GM19238 (cell line): ENCODE measurements around the gene KRT77.

Experiments used
- DNase-seq: peaks from one replicate; pipeline ENCODE4 v3.0.0; 2011; ENCODE audit warnings: low spot score; ENCODE audit not compliant: insufficient read length

The KRT77 gene

DNA sequence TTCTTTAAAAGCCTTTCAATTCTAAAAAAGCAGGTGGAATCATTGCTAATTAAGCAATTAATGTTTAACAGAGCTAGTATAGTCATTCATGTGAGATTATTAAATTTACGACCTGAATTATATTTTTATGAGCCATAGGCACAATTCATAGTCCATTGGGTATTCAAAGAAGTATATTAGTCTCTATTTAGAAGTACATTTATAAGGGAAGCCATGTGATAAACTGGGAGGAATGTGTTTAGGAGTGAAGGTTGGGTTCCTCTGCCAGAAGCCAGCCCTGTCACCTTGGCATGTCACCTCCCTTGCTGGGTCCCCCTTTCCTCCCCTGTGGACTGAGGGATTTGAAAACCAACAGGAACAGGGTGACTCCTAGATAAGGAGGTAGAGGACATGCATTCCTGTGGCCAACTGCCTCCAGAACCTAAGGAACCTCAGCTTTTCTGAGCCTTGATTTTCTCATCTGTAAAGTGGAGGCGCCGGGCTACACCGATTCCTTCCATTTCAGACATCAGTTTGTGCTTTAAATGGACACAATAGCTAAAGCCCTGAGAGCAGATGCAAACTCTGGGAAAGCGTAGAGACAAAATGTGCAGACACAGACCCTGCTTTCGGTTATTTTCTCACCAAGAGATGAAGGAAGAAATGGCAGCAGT, 45.9 kb downstream of the KRT77 start:
- DNase-seq = no peak

DNA sequence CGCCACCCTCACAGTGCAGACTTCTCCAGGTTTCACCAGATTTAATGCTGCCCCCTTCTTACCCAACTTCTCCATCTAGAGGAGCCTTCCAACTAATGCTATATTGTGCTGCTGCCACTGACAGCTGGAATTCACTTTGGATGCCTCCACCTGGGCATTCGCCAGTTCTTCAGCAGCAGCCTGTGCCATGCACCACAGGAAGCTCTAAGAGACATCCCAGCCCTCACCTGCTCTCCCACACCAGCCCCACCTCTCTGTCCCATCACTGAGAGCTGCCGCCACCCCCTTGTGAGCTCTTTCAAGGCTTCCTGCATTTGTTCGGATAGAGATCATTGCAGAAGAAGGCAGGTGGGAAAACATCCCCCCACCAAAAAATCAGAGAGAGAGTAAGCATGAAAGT, 46.7 kb downstream of the KRT77 start:
- DNase-seq = no peak

DNA sequence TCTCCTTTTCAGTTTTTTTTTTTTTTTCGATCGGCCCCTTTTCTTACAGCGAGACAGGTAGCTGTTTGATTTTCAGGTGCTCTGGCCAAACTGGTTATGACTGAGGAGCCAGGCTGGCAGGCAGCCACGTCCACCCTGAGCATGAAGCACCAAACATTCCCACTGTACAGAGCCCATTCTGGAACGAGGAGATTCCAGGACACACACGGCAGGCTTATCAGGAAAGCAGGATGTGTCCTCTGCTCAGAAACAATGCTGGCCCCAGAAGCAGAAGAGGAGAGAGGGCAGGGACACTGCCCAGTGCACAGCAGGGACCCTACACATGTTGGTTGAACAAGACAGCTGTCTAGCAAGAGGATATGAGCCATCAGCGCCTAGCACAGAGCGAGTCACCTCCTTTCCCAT, 47.6 kb downstream of the KRT77 start:
- DNase-seq = no peak

DNA sequence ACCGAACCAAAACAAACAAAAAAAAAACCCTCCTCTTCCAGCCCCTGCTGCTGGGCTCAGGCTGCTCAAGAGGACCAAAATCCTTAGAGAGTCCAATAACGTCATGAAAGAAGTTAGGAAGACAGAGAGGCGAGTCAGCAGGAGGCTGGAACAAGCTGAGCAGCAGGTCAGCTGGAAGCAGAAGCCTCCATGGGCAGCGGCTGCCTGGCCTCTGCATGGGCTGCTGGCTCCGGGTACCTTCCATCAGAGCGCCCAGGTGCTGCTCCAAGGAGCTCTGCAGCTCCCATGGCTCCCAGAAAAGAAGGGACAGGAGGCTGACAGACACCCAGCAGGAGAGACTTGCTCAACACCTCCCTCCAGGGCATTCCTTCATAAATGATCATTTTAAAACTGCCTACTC, 48.1 kb downstream of the KRT77 start:
- no peak for DNase-seq

DNA sequence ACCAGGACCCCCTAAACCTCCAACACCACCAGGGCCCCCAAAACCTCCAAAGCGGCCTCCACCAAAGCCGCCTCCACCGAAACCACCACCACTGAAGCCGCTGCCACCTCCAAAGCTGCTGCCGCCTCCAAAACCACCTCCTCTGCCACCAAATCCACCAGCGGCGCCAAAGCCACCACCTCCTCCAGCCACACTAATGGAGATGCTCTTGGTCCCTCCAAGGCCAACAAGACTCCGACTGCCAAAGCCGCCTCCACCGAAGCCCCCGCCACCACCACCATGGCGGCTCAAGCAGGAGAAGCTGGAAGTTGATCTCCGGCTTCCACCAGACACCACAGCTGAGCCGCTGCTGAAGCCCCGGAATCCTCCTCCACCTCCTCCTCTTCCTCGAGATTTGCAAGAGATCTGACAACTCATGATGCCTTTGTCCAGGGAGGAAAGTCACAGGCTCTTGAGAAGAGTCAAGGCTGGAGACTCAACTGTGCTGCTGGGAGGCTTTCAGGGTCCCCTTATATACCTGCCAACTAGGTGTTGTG, 51.5 kb downstream of the KRT77 start, which contains the start of gene KRT2:
KRT2 (minus strand) TSS at position 486 of the 536 bp plus-strand sequence; CDS start at position 417, 69 bp downstream.
- DNase-seq = no peak

DNA sequence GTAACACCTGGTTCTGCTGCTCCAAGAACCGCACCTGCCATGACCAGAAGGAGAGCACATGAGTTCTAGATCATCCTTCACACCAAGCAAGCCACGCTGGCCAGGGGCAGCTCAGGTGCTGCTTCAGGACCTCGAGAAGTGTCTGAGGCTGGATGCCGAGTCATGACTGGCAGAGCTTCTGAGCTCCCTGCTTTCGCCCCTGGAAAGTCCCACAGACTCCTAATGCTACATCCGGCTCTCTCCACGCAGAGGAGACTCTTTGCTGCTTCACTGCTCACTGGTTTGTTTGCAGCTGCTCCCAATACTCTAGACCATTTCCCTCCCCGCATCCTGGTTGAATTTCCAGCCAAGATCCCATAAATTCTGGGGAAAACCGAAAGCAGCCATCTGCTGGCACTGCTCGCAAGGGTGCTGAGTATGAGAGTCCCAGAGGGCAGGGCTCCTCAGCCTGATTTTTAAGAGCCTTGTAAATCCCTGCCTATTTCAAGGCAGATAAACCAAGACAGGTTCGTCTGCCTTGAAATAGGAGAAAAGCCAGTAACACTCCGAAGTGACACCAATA, 52.7 kb downstream of the KRT77 start:
- DNase-seq = no peak

DNA sequence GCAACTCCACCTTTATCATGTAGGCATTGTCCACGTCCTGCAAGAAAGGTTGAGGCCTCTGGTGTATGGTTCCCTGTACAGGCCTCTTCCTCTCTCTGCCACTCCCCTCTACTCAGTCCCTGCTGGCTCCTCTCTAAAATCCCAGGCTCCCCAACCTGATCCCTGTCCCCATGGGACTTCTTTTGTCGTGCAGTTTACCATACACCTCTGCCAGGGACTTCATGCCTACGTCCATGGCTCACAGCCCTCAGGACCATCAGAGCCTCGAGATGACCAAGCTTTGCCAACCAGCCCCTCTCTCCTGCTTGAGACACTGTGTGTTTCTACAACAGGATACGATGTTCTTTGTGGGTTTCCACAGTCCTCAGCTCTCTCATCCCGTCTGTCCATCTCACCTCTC, 54.3 kb downstream of the KRT77 start:
- DNase-seq = no peak

DNA sequence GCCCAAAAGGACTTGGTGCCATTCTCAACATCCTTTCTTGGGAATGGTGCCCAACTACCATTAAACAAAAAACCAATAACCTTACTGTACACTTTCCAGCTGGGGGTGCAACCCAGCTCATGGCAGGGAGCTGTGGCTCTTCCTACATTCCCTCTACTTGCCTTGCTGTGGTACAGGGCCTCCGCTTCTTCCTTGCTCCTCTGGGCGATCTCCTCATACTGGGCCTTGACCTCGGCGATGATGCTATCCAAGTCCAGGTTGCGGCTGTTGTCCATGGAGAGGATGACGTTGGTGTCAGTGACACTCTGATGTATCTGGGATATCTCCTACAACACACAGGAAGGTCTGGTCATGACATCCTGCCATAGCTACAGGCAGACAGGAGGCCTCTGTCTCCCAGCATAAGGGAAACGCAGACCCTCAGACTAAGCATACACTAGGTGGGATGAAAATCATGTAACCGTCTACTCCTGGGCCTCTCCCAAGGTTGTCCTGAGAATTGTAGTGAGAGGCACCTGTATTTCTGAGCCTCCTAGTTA, 55.2 kb downstream of the KRT77 start:
- DNase-seq = no peak

DNA sequence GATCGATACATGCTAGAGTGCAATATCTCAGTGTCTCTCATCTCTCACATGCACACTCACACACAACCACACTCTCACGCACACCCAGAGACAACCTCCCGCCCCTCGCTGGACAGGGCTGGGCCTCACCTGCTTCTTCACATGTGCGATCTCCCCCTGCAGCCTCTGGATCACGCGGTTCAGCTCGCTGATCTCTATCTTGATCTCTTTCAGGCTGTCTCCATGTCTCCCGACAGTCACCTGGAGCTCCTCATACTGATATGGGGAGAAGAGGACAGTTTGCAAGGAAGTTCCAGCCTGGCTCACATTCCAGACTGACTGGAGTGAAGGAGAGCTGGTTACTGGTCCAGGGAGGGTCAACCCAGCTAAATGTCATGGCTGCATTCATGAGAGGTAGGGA, 55.7 kb downstream of the KRT77 start:
- no peak for DNase-seq

DNA sequence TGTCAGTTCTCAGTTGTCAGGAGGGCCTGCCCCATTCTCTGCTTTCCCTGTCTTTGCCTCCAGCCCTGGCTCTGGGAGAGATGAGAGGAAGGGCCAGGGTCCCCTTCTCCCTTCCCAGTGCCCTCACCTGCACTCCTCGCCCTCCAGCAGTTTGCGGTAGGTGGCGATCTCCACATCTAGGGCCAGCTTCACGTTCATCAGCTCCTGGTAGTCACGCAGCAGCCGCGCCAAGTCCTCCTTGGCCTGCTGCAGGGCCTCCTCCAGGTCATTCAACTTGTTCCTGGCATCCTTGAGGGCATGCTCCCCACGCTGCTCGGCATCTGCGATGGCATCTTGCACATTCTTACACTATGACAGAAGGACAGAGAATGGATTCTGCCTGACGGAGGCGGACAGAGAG, 56.7 kb downstream of the KRT77 start:
- DNase-seq = no peak

DNA sequence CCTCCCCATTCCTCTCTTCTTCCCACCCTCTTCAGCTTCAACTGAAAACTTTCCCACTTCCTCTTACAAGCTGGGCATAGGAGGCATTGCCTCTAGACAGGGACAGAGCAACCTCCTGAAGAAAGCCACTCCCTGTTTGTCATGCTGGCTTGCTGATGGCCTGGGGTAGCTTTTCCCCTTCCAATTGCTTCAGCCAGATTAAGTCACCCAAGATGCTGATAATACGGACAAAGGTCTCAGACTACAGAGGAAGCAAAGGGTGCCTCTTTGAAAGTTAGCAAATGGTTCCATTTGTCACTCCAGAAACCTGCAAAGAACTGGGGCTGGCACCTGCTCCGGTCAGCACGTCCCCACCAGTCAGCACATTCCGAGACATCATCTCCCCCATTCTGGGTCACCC, 57.3 kb downstream of the KRT77 start:
- DNase-seq = no peak

DNA sequence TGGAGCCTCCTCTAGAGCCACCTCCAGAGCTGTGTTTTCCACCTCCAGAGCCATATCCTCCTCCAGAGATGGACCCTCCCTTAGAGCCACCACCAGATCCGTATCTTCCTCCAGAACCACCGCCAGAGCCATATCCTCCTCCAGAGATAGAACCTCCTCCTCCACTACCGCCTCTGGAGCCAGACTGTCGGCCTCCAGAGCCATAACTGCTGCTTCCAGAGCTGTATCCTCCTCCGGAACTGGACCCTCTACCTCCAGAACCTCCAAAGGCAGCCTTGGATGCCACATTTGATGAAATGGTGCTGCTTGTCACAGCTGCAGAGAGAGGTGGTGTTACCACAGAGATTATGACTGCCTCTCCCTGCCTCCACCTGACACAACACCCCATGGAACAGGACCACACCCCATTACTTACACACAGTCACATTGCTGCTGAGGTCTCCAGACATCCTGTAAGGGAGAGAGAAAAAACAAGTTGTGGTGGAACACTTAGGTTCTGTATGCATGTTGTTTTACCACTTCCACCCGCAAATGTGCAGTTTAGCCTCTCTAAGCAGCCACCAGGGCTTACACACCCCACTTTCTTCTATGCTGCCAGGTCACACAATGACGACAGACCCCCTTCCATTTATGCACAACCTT, 58.1 kb downstream of the KRT77 start:
- DNase-seq = no peak

DNA sequence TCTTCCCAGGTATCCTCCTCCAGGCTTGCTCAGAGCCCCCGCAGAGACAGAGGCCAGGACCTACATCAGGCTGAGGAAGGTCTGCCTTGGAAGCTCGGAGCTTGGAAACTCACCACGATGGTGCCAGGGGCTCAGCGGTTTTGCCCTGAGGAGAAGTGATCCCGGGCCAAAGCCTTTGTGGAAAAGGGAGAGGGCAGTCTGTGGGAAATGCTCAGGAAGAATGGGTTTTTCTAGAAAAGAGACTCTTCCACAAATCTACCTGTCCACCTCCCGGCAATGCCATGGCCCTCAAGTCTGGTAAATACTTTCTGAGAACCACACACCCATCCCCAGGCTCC, 59.3 kb downstream of the KRT77 start:
- no peak for DNase-seq

DNA sequence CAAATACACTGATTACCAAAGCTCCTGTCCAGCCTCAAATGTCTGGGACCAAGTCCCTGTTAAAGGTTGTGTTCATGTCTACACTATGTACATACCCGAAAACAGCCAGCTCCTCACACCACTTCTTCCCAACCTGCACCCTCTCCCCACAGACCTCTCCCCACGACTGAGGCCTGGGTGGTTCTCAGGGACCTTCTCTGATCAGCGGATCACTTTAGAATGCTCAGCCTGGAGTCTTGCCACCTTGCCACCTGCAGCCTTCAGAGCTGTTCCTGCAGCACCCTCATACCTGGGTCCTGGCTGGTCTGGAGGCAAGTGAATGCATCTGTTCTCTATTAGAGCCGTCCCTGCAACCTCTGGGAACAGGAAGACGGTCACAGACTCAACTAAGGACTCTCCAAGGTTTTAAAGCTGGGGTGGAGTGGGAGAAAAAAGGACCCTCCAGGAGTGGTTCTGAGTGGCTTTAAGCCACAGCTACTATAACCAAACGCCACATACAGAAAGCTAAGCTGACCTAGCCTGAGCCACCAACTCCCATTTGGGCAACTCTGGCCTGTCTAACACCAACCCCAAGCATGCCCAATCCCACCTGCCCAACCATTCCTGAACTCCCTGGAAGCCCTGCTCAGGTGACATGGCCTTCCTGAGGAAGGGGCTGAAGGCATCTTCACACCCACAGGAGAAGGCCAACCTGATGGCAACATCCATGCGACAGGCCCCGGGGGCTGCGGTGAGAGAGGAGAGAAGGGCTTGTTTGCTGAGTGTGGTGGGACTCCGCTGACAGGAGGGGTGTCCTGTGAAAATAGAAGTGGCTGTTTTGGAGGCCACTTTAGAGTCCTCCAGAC, 59.9 kb downstream of the KRT77 start:
- DNase-seq = no peak

DNA sequence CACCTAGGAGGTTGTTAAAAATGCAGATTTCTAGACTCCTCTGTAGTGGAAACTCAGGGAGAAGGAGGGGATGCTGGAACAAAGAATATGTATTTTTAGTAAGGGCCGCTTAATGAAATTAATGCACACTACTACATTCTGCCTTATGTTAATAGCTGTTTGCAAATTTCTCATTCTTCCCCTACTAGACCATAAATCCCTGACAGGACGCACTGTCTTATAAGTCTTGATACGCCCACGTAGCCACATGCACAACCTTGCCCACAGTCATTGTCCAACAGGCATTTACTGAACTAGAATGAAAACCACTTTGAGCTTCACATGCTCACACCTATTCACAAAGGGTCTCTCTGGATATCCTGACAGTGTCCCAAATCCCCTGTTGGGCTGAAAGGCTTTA, 61.9 kb downstream of the KRT77 start:
- DNase-seq = no peak
